GM18502 (cell line): ENCODE data around the gene TBX10.
"Not testable (repeated sequence)": the region's sequence is repeated elsewhere in the genome, so short reads cannot be mapped to it uniquely, and the experiment has no call there.

Source experiments
- ATAC-seq: cut with Tn5 transposase; IDR thresholded peaks from one replicate; pipeline ENCODE4 v1.9.1; 2021; ENCODE audit warnings: mild to moderate bottlenecking; ENCODE audit not compliant: unreplicated experiment, poor library complexity

Gene TBX10

DNA sequence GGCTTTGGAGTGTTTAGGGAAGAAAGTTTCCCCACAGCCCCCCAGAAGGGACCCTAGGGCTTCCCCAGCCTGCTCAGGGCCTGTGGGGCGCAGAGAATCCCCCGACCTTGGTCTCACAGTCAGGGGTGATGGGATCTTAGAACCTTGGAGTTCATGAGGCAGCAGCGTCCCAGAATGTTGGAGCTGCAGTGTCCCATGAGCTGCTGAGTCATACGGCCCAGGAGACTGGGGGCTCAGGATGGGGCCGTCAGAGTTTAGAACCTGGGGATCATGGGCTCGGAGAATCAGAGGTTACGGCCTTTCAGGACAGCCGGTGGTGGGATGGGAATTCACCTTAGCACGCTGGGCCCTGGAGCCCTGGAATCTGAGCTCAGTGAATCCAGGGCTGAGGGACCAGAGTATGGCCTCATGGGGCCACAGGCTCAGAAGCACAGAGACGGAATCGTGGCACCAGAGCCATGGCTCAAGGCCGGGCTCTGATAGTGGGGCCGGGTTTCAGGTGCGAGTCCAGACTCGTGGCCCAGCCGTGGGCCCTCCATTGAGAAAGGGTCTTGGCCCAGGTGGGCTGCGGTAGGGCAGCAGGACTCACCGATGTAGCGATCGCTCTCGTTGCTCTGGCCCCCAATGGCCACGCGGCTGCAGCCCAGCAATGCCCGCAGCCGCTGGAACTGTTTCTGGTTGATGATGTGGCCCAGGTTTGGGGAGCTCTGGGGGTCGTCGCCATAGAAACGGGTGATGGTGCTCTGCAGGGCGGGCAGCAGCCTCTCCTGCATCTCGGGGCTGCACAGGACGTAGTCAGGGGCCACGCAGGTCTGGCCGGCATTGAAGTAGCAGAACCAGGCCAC lies 25.4 kb upstream of the TBX10 start:
- no peak for ATAC-seq

DNA sequence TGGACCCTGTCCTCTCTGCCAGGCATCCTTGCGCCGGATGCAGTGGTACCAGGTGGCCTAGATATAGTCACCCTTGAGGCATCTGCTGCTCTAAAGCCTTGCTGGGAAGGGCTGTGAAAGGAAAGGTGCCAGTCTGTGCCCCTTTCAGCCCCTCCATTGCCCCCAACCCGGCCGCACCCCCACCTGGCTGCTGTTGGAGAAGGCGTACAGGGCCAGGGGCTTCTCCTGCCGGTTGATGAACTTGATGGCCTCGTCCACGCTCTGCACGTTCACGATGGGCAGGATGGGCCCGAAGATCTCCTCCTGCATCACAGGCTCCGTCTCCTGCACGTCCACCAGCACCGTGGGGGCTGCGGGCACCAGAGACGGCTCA lies 24.6 kb upstream of the TBX10 start:
- no peak for ATAC-seq

DNA sequence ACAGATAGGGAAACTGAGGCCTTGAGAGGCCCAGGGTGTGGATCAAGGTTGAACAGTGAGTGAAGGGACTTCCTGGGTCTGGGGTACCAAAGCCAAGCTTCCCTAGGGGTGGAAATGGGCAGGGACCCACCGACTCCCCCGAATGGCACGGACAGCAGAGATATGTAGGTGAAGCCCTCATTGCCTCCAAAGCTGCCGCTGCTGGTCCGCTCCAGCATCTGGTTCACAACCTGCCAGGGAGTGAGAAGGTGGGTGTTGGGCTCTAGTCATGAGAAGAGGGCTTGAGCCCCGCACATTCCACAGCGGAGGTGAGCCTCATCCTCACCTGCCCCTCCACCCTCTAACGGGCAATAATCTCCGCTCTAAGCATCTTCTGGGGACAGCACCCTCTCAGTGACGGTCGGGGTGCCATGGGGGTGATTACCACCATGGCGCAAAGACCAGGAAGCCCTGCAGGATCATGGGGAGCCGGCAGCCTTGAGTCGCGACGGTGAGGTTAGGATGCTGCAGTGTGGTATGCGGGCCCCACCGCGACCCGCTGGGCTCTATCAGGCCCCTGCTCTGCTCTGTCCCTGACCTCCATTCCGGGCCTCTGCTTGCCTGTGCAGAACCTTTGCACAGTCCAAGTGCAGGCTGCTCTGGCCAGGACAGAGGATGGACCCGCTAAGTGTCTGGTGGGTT lies 24.1 kb upstream of the TBX10 start:
- ATAC-seq: no peak

DNA sequence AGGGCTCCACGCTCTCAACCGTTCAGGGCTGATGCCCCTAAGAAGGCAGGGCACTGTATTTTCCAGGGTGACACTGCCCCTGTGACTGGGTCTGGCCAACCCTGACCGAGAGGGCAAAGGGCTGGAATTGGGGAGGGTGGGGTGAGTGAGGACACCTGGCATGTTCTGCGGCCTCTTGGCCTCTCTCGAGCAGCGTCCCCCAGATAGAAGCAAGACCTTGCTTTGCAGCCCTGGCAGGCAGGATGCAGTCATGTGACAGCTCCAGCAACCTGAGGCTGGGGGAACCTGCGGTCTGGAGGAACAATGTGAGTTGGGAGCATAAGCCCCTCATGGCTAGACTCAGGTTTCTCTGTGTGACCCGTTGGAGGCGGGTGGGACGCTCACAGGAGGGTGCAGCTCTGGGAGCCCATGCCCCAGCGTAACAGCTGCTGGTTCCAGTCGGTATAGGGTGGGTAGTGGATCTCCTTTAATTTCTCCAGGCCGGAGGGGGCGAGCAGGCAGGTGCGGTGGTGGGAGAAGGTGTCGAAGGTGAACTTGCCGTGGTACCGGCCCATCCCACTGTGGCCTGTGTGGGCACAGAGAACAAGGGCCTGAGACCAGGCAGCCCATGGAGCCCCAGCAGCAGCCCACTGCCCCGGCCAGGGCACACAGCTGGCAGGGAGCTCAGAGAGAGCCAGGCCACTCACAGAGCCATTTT lies 23.4 kb upstream of the TBX10 start:
- ATAC-seq: no peak

DNA sequence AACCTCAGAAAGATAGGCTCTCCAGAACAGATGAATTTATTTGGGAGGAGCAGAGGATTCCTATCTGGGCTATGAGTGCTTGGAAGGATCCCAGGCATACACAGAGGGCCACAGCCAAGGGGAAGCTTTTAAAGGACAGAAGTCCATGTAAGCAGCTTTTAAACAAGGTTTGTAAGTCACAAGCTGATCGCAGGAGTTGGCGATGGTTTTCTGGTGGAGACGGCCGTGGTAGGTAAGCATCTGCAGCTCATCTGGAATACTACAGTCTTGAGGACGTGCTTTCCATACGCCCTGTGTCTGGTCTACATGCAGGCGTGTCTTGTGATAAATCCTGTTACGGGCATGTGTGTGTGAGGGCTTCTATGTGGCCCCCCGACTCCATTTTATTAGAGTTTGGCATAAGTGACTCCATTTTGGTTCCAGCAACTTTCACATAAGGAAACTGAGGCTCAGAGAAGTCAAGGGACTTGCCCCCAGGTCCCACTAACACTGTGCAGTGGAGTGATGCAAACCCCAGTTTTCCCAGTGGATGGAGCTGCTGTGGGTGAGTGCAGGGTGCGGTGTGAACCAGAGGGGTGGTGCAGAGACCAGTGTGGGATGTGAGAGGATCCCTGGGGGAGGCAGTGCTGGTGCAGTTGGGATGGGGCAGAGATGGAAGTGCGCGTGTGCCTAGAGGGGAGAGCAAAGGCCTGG lies 22.7 kb upstream of the TBX10 start:
- ATAC-seq: no peak

DNA sequence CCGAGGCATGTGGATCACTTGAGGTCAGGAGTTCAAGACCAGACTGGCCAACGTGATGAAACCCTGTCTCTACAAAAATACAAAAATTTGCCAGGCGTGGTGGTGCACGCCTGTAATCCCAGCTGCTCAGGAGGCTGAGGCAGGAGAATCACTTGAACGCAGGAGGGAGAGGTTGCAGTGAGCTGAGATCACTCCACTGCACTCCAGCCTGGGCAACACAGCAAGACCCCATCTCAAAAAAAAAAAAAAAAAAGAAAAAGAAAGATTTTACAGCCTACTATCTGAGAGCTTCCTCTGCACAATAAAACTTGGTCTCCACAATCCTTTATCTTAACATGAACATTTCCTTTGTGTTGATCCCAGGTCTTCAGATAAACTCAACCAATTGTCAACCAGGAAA lies 21.2 kb upstream of the TBX10 start:
- ATAC-seq: not testable (repeated sequence)

DNA sequence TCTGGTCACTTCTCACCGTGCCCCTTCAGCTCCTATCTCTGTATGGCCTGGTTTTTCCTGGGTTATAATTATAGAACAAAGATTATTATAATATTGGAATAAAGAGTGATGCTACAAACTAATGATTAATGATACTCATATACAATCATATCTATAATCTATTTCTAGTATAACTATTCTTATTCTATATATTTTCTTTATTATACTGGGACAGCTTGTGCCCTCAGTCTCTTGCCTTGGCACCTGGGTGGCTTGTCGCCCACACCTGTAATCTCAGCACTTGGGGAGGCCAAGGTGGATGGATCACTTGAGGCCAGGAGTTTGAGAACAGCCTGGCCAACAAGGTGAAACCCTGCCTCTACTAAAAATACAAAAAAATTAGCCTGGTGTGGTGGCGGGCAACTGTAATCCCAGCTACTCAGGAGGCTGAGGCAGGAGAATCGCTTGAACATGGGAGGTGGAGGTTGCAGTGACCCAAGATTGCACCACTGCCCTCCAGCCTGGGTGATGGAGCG lies 20.1 kb upstream of the TBX10 start:
- ATAC-seq: not testable (repeated sequence)

DNA sequence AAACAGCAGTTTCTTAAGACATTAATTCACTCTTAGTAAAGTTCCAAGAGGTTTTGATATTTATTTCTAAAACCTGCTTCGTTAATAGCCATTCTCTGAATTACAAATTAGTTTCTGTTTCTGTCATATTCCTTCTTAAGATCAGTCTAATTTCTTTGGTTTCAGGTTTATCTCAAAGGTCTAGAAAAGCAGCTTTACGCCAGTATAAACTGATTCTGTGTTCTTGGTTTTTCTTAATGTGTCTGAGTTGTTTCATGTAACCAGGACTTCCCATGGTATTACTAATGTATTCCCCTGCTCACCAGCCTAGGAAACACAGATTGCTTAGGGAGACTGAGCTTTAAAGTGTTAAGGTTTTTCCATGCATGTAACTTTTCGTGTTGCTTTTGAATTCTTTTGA lies 17.7 kb upstream of the TBX10 start:
- ATAC-seq: no peak

DNA sequence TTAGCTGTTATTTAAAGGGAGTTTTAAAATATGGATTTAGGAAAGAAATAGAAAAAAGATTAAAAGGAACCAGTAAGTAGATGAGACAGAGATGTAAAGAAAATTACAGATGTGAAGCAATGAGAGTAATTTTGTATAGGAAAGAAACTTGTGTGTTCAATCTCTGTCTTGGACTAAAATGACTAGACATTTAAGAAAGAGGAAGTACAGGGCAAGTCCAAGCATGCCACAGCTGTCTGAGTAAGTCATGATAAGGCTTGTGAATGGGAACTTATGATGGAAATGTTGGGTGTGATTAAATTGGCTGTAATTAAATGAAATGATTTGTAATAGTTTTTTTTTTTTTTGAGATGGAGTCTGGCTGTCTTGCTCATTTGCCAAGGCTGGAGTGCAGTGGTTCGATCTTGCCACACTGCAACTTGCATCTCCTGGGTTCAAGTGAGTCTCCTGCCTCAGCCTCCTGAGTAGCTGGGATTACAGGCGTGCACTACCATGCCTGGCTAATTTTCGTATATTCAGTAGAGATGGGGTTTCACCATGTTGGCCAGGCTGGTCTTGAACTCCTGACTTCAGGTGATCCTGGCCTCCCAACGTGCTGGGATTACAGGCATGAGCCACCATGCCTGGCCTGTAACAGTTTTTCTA lies 16.8 kb upstream of the TBX10 start:
- ATAC-seq: no peak

DNA sequence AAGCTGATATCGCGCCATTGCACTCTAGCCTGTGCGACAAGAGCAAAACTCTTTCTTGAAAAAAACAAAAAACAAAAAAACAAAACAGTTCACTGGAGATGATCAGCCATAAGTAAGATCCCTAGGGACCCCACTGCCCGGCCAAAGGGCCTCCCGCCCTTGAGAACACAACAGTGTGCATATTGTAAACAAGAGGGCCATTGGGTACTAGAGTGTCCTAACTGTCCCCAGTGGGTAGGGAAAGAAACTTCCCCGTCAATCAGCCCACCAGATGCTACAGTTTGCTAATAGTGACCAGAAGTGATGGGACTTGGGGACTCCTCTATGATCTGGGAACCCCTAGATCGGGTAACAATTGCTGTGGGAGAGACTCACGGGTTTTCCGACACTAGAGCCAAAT lies 14.7 kb upstream of the TBX10 start:
- ATAC-seq: no peak

DNA sequence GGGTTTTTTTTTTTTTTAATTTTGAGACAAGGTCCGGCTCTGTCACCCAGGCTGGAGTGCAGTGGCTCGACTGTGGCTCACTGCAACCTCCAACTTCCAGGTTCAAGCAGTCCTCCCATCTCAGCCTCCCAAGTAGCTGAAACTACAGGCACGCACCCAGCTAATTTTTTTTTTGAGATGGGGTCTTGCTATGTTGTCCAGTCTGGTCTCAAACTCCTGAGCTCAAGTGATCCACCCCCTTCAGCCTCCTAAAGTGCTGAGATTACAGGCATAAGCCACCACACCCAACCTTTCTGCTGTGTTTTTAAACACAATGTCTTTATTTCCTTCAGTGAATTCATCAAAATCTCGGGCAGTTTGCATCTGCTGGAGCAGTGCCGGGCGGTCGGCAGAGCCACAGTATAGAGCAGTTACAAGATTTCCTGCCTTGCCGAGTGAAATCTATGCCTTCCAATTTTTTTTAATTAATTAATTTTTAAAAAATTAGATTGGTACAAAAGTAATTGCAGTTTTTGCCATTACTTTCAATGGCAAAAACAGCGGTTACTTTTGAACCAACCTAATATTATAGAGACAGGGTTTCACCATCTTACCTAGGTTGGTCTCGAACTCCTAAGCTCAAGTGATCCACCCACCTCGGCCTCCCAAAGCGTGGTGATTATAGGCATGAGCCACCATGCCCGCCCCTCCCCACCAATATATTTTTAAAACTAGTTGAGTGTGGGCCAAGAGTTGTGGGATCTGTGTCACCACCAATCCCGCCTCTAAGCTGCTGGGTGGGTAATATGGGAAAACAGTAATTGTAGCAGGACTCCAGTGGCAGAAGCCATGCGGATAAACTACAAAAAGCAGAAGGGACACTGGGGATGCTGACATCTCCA lies 13.6 kb upstream of the TBX10 start:
- ATAC-seq: no peak

DNA sequence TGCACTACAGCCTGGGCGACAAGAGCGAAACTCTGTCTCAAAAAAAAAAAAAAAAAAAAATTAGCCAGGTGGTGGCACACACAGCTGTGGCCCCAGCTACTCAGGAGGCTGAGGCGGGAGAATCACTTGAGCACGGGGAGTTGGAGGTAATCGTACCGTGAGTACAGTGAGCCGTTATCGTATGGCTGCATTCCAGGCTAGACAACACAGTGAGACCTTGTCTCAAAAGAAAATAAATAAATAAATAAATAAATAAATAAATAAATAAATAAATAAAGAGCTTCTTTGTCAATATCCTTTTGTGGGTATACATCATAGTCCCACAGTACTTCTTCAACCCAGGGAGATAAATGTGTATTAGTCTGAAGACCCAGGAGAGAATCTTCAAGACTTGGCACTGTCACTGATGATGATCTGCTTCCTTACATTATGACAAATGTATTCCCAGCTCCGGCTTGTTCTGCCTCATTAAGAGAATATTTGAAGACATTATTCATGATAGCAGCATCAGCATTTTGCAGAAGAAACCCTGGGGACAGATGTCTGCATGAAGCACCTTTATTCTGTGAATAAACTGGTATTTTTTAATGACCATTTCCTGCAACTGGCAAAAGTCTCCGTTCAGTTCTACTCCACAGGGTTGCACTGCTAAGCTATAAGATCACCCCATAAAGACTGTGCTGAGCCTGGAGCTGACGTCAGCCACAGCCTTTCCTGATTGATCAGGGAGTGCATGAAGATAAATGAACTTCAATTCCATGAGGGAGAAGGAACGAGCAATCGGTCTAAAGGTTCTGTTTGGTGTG lies 12.6 kb upstream of the TBX10 start:
- no peak for ATAC-seq

DNA sequence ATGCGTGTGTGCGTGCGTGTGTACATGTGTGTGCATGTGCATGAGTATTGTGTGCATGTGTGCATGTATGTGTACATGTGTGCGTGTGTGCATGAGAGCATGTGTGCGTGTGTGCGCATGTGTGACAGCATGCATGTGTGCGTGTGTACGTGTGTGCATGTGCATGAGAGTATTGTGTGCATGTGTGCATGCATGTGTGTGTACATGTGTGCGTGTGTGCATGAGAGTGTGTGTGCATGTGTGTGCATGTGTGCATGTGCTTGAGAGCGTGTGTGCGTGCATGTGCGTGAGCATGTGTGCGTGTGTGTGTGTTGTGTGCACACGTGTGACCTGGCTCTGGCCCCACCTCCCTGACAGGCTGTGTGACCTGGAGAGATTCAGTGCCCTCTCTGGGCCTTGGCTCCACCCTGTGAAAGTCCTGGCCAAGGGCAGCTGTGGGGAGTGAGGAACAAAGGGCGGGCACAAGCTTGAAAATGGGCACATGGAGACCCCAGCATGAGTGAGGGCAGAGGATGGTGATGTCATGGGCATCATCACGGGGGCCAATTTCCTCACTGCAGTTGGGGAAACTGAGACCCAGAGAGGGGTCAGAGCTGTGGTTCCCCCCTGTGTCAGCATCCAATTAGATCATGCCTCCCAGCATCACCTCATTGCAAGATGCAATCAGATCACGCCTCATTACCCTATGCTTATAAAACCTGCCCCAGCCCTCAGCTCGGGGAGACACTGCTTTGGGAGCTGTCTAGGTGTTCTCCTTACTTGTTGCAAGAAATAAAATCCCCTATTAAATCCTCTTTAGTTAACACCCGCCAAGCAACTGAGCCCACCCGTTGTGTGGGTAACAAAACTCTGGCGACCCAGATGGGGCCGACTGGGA lies 10.3 kb upstream of the TBX10 start:
- no peak for ATAC-seq

DNA sequence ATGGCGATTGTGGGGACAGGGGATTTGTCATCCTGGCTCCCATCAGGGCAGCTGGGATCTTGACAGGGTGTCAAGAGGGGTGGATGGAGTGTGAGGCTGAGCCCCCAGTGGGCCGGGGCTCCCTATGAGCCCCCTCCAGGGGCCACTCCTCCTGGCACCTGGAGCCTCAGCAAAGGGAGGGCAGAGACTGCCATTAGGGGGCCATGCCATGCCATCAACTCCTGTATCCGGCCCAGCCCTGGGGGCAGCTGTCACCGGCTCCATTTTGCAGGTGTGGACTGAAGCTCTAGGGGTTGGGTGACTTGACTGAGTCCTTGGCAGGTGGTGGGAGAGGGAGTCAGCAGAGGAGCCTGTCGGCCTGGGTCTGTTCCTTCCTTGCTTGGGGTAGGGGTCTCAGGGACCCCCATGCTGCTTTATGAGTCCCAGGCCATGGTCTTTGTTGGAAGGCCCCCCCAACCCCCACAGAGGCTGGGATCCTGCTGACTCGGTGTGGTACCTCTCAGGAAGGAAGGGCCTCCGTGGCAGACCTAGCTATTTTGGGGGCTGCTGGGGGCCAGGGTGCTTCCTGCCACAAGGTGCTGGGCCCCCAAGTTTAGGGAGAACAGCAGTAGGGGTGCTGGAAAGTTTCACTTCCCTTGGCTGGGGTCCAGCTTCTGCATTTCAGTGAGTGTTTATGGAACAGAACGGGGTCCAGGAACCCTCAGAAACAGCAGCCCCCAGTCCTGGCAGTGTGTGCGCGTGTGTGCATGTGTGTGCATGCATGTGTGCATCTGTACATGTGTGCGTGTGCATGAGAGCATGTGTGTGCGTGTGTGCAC lies 9.4 kb upstream of the TBX10 start:
- no peak for ATAC-seq

DNA sequence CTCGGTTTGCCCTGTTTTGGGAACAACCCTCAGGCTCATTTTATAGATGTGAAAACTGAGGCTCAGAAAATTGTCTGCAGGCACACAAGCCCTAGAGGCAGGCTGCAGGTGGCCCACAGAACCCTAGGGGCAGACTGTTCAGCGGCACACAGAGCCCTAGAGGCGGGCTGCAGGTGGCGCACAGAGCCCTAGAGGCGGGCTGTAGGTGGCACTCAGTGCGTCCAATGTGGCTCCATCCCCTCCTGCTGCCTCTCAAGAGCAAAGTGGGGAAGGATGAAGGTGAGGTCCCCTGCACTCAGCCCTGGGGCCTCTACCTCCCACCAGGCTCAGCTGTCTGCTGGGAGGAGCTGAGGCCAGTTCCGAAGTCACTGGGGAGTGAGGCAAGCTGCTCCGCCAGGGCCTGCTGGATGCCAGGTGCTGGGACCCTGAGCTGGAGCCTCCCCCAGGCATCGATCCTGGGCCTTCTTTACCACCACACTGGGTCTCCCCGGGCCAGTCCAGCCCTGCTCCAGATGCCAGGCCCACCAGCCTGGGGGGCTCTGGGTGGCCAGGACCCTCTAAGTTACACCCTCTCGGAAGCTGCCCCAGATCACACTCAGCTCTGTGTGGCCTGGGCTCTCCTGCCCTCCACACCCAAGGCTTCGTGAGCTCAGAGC lies 8.7 kb upstream of the TBX10 start:
- ATAC-seq: no peak

DNA sequence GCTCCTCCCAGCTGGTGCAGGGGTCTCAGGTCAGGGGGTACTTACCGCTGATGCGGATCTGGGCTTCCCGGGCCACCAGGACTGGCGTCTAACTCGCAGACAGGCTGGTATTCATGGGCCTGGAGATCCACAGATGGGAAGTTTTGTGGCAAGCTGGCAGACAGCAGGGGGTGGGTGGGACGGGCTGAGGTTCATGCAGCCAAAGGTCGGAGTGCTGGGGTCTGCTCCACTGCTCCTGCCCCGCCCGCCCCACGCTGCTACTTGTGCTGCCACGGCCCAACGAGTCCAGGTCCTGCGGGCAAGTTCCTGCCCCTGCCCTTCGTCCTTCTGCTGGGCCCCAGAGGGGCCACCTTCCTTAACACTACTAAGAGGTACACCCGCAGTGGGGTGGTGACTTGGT lies 7.9 kb upstream of the TBX10 start:
- no peak for ATAC-seq
